Testis (tissue), 3 donors: ENCODE results near the gene KRTAP5-1. TPM values are rescaled to one million over a fixed set of nuclear protein-coding genes. Genes with fewer than 3 reads are reported as not detected.
"Not testable (repeated sequence)": the region's sequence is repeated elsewhere in the genome, so short reads cannot be mapped to it uniquely, and the experiment has no call there.

Source experiments
- DNase-seq: peaks from one replicate; pipeline ENCODE4 v3.0.0-alpha.2; 2019
- H3K27ac ChIP-seq, 2 donors: fragments of 200-600 bp; sonication (generic); one replicate each; pipeline ENCODE4 v1.5.1; 2019
- H3K27me3 ChIP-seq: fragments of 200-600 bp; sonication (generic); one replicate; pipeline ENCODE4 v1.5.1; 2019
- H3K36me3 ChIP-seq: fragments of 200-600 bp; sonication (generic); one replicate; pipeline ENCODE4 v1.5.1; 2017; ENCODE audit warnings: low read depth; ENCODE audit errors: missing control alignments
- H3K4me1 ChIP-seq: fragments of 200-600 bp; sonication (generic); one replicate; pipeline ENCODE4 v1.5.1; 2019
- H3K4me3 ChIP-seq, 2 donors: fragments of 200-600 bp; sonication (generic); one replicate each; pipeline ENCODE4 v1.5.1; 2017 to 2019
- H3K9me3 ChIP-seq: fragments of 200-600 bp; sonication (generic); one replicate; pipeline ENCODE4 v1.5.1; 2017
- CTCF ChIP-seq, 3 experiments: fragments of 450-650 bp in 2 of 3; fragments of 200-600 bp in 1 of 3; sonication (generic) in 1 of 3; IDR thresholded peaks; one replicate each; pipeline ENCODE4 v1.5.1; 2016 to 2019; ENCODE audit warnings: antibody characterized with exemption in 3 of 3, mild to moderate bottlenecking in 2 of 3, moderate library complexity in 1 of 3
- POLR2A ChIP-seq: fragments of 450-650 bp; IDR thresholded peaks from one replicate; pipeline ENCODE4 v1.6.1; 2017; ENCODE audit warnings: antibody characterized with exemption, mild to moderate bottlenecking, moderate library complexity
- WGBS, 2 donors: methylation state at CpG; one replicate each; pipeline ENCODE4 v1.1.5; 2018; 5-methylcytosine and 5-hydroxymethylcytosine counted together
- intact Hi-C: fragments of 100-400 bp; cut with DNase I; formaldehyde crosslinking; loops from one replicate; pipeline ENCODE4 v1.15.1; 2023; ENCODE audit warnings: low total_unique reads
- polyA plus RNA-seq: library from polyadenylated mRNA; stranded (reverse); fragments of 350-450 nt; fragmentation: Illumina TruSeq; extraction: RNeasy Lipid Tissue Mini Kit (QIAGEN cat#74804); gene quantifications from one replicate; pipeline ENCODE4 v1.2.3, GENCODE V29; 2014; ENCODE audit warnings: low read depth, low replicate concordance; ENCODE audit not compliant: insufficient read depth
- total RNA-seq, 2 donors: library from RNA; depleted of rRNA; stranded (reverse); fragments of >200 nt; gene quantifications; one replicate each; pipeline ENCODE4 v1.2.3, GENCODE V29; 2016

KRTAP5-1 gene
- total and polyA plus RNA-seq, 3 donors from 2014 or later = not detected

GRCh38 chr11:1592628-1593027 lies 7.5 kb upstream of the KRTAP5-1 start:
- TF ChIP-seq CTCF (IDR thresholded peaks at IDR 0.05) (no peak), POLR2A (no peak)
- no peaks in the 10 kb centered on the region for H3K27me3 ChIP-seq
- no peaks in the 10 kb centered on the region for H3K36me3 ChIP-seq
- no peaks in the 10 kb centered on the region for H3K9me3 ChIP-seq
- intact Hi-C loops = no loop called here
- H3K4me1 ChIP-seq = no peaks in the 10 kb centered on the region
- no peak overlapping the region for H3K4me3 ChIP-seq
- 42 to 67% methylated on average over 9 of the region's 9 CpGs for WGBS, 2 donors
- no peak overlapping the region for H3K27ac ChIP-seq
- DNase-seq = no peak

- WGBS, 2 donors = 88 to 95% methylated on average over 6 of the region's 6 CpGs
- Histone ChIP-seq H3K27ac (no peak overlapping the region), H3K36me3 (no peaks in the 10 kb centered on the region), H3K4me1 (no peaks in the 10 kb centered on the region), H3K27me3 (no peaks in the 10 kb centered on the region), H3K4me3 (no peak overlapping the region), H3K9me3 (no peaks in the 10 kb centered on the region)
- intact Hi-C loops = no loop called here
- DNase-seq = no peak
- TF ChIP-seq POLR2A (no peak), CTCF (IDR thresholded peaks at IDR 0.05) (no peak)
Measured at GRCh38 chr11:1589996-1590395, 4.9 kb upstream of the KRTAP5-1 start.

- not testable (repeated sequence) for H3K36me3 ChIP-seq, DNase-seq, H3K9me3 ChIP-seq
Measured at GRCh38 chr11:1589191-1589963, 4.3 kb upstream of the KRTAP5-1 start.

GRCh38 chr11:1586699-1587098 lies 1.6 kb upstream of the KRTAP5-1 start:
- no peak overlapping the region for H3K27ac ChIP-seq
- no peak for DNase-seq
- intact Hi-C loops = no loop called here
- H3K36me3 ChIP-seq = no peaks in the 10 kb centered on the region
- H3K27me3 ChIP-seq = no peaks in the 10 kb centered on the region
- H3K9me3 ChIP-seq = no peaks in the 10 kb centered on the region
- H3K4me1 ChIP-seq = no peaks in the 10 kb centered on the region
- 63 to 64% methylated on average over 2 of the region's 2 CpGs for WGBS, 2 donors
- TF ChIP-seq CTCF (IDR thresholded peaks at IDR 0.05) = no peak
- no peak for TF ChIP-seq POLR2A
- H3K4me3 ChIP-seq = no peak overlapping the region

More at GRCh38 chr11:1589191-1589963, 4.3 kb upstream of the KRTAP5-1 start:
- intact Hi-C loops, H3K4me1 ChIP-seq, H3K27ac ChIP-seq, H3K27me3 ChIP-seq, H3K4me3 ChIP-seq: not testable (repeated sequence)
- WGBS, 2 donors = 49 to 52% methylated on average over 6 to 8 of the region's 10 CpGs

- H3K9me3 ChIP-seq, H3K4me1 ChIP-seq, H3K4me3 ChIP-seq, DNase-seq, H3K27ac ChIP-seq, intact Hi-C loops, H3K27me3 ChIP-seq, H3K36me3 ChIP-seq: not testable (repeated sequence)
- 74 to 75% methylated on average over 2 of the region's 2 CpGs for WGBS, 2 donors
Measured at GRCh38 chr11:1582909-1583308, 2.2 kb downstream of the KRTAP5-1 start.

GRCh38 chr11:1581976-1582375 lies 3.1 kb downstream of the KRTAP5-1 start:
- WGBS, 2 donors = 87 to 88% methylated on average over 9 of the region's 9 CpGs

More at GRCh38 chr11:1581976-1582375, 3.1 kb downstream of the KRTAP5-1 start:
- Histone ChIP-seq H3K4me3 (no peak overlapping the region), H3K27ac (no peak overlapping the region), H3K4me1 (no peaks in the 10 kb centered on the region), H3K9me3 (no peaks in the 10 kb centered on the region), H3K27me3 (no peaks in the 10 kb centered on the region), H3K36me3 (no peaks in the 10 kb centered on the region)
- no peak for DNase-seq
- intact Hi-C loops = no loop called here
- TF ChIP-seq POLR2A (no peak), CTCF (IDR thresholded peaks at IDR 0.05) (no peak)
